Adrenal gland (tissue), 12 donors: Measurements from ENCODE around the gene CANX. TPM values are rescaled to one million over a fixed set of nuclear protein-coding genes. Genes with fewer than 3 reads are reported as not detected.
"Not testable (repeated sequence)": the region's sequence is repeated elsewhere in the genome, so short reads cannot be mapped to it uniquely, and the experiment has no call there.

ENCODE experiments used
- DNase-seq, 7 donors: peaks; one replicate each; pipeline ENCODE4 v3.0.0-alpha.2; 2019 to 2020
- H3K27ac ChIP-seq, 5 donors: fragments of 200-600 bp; sonication (generic) in 4 of 5; 1 replicate in 3 of 5; 2 replicates in 2 of 5; pipeline versions ENCODE4 v1.5.1 to v1.8.0; 2016 to 2020; ENCODE audit warnings: mild to moderate bottlenecking in 1 of 5
- H3K27me3 ChIP-seq: fragments of 200-600 bp; 2 replicates; pipeline ENCODE4 v1.8.0; 2021
- H3K36me3 ChIP-seq, 2 donors: fragments of 200-600 bp; replicated peaks in 1 of 2; 1 replicate in 1 of 2; 2 replicates in 1 of 2; pipeline versions ENCODE4 v1.5.1 to v1.8.0; 2018 to 2022
- H3K4me1 ChIP-seq, 2 donors: fragments of 200-600 bp; replicated peaks in 1 of 2; 1 replicate in 1 of 2; 2 replicates in 1 of 2; pipeline versions ENCODE4 v1.5.1 to v1.8.0; 2018 to 2021
- H3K4me3 ChIP-seq, 4 donors: fragments of 200-600 bp; sonication (generic) in 3 of 4; one replicate each; pipeline ENCODE4 v1.5.1; 2016 to 2018
- H3K9me3 ChIP-seq, 3 donors: fragments of 200-600 bp; sonication (generic) in 1 of 3; replicated peaks in 1 of 3; 1 replicate in 2 of 3; 2 replicates in 1 of 3; pipeline versions ENCODE4 v1.5.1 to v1.8.0; 2016 to 2021
- CTCF ChIP-seq, 6 experiments: fragments of 450-650 bp in 4 of 6; fragments of 200-600 bp in 2 of 6; sonication (generic) in 1 of 6; IDR thresholded peaks; 1 replicate in 5 of 6; 2 replicates in 1 of 6; pipeline versions ENCODE4 v1.5.1 to v1.8.0; 2016 to 2021; ENCODE audit warnings: antibody characterized with exemption in 6 of 6, mild to moderate bottlenecking in 2 of 6, moderate library complexity in 1 of 6
- POLR2A ChIP-seq, 2 donors: fragments of 450-650 bp; IDR thresholded peaks; one replicate each; pipeline ENCODE4 v1.6.1; 2017; ENCODE audit warnings: antibody characterized with exemption in 2 of 2, mild to moderate bottlenecking in 2 of 2, moderate library complexity in 1 of 2
- WGBS, 4 donors: extraction: QIAGEN DNeasy Blood & Tissue Kit in 2 of 4; methylation state at CpG; one replicate each; pipeline versions ENCODE4 v1.1.5 to v1.1.7; 2013 to 2017; 5-methylcytosine and 5-hydroxymethylcytosine counted together
- intact Hi-C, 2 donors: fragments of 100-400 bp; cut with DNase I; formaldehyde crosslinking; loops; one replicate each; pipeline versions ENCODE4 v1.14.1 to v1.15.0; 2022 to 2023
- polyA plus RNA-seq, 3 donors: library from polyadenylated mRNA; stranded (reverse); fragments of 200-250 nt in 2 of 3; fragments of 350-450 nt in 1 of 3; fragmentation: Illumina TruSeq in 1 of 3; extraction: RNeasy Lipid Tissue Mini Kit (QIAGEN cat#74804) in 1 of 3; gene quantifications; one replicate each; pipeline ENCODE4 v1.2.3, GENCODE V29; 2013 to 2014
- total RNA-seq, 9 donors: library from RNA; depleted of rRNA in 4 of 9; stranded (reverse); fragments of >200 nt in 4 of 9; fragments of 120-200 nt in 1 of 9; fragmentation: NEBNext Ultra II Directional in 1 of 9; extraction: Animal tissue kit (Norgen Biotek cat#: 25700) in 1 of 9; gene quantifications; one replicate each; pipeline versions ENCODE4 v1.1.0 to v1.2.4, GENCODE V29; 2013 to 2023
- donor health status: healthy with polysubstance abuse.
- donor health status: Bipolar disorder and iron deficiency.
- donor health status: DM: yes; HTN: yes; CAD: no.
- donor health status: DM: no; HTN: no; CAD: no.
- donor health status: DM: no; HTN: no; CAD: no.
- donor health status: DM: yes; HTN: yes; CAD: no.

Gene CANX
- total and polyA plus RNA-seq, 12 donors = 80.0 to 1,022 (median 394) TPM

GRCh38 chr5:179732918-179733771 is 34.4 kb downstream of the CANX start:
- 0% methylated on average over 11 to 101 of the region's 101 CpGs for WGBS, 4 donors
- peak; percentile 49 to 71 (median 56) for DNase-seq
- intact Hi-C loops = no loop called here
- no peaks in the 10 kb centered on the region for H3K27me3 ChIP-seq
- H3K27ac ChIP-seq = peak overlapping the region; percentile 83 to 99 (median 94)
- peak in 1 of 6 experiments; percentile 8 for TF ChIP-seq CTCF (IDR thresholded peaks at IDR 0.05)
- peak in 1 of 2 donors; percentile 47 for TF ChIP-seq POLR2A (IDR thresholded peaks at IDR 0.05)
- no peaks in the 10 kb centered on the region for H3K9me3 ChIP-seq
- peaks cover 0 to 27% of the 10 kb centered on the region in 2 donors for H3K36me3 ChIP-seq
- H3K4me1 ChIP-seq = peaks cover 40 to 58% of the 10 kb centered on the region in 2 donors
- H3K4me3 ChIP-seq = peak overlapping the region; percentile 37 to 82 (median 64)

- H3K4me3 ChIP-seq = peak overlapping the region; percentile 12 to 79 (median 40)
- DNase-seq = no peak
- H3K27ac ChIP-seq = peak overlapping the region in 4 of 5 donors; percentile 94 to 99 (median 96)
- no peaks in the 10 kb centered on the region for H3K27me3 ChIP-seq
- WGBS, 4 donors = 0% methylated on average over 2 of the region's 2 CpGs
- no peak for TF ChIP-seq CTCF (IDR thresholded peaks at IDR 0.05)
- no peak for TF ChIP-seq POLR2A (IDR thresholded peaks at IDR 0.05)
- intact Hi-C loops = no loop called here
- H3K9me3 ChIP-seq = no peaks in the 10 kb centered on the region
- H3K36me3 ChIP-seq = peaks cover 0 to 21% of the 10 kb centered on the region in 2 donors
- peaks cover 40 to 64% of the 10 kb centered on the region in 2 donors for H3K4me1 ChIP-seq
Observed at GRCh38 chr5:179733772-179734126, 35.0 kb downstream of the CANX start.

GRCh38 chr5:179734536-179735164 is 35.9 kb downstream of the CANX start:
- peaks cover 40 to 64% of the 10 kb centered on the region in 2 donors for H3K4me1 ChIP-seq
- peaks cover 0 to 12% of the 10 kb centered on the region in 2 donors for H3K36me3 ChIP-seq
- peak overlapping the region in 1 of 4 donors; percentile 79 for H3K4me3 ChIP-seq
- no peaks in the 10 kb centered on the region for H3K27me3 ChIP-seq
- DNase-seq = peak in 1 of 7 donors; percentile 19
- intact Hi-C loops = no loop called here
- TF ChIP-seq POLR2A (IDR thresholded peaks at IDR 0.05) (no peak), CTCF (IDR thresholded peaks at IDR 0.05) (no peak)
- peak overlapping the region in 3 of 5 donors; percentile 94 to 99 (median 97) for H3K27ac ChIP-seq
- WGBS, 4 donors = 66 to 72% (median 71%) methylated on average over 12 of the region's 12 CpGs
- H3K9me3 ChIP-seq = no peaks in the 10 kb centered on the region

GRCh38 chr5:179738742-179739141 is 40.0 kb downstream of the CANX start:
- Histone ChIP-seq H3K36me3 (no peaks in the 10 kb centered on the region), H3K9me3 (no peaks in the 10 kb centered on the region), H3K27me3 (no peaks in the 10 kb centered on the region), H3K27ac (no peak overlapping the region), H3K4me3 (no peak overlapping the region), H3K4me1 (peaks cover 33 to 51% of the 10 kb centered on the region in 2 donors)
- intact Hi-C loops = no loop called here
- TF ChIP-seq CTCF (IDR thresholded peaks at IDR 0.05) = no peak
- WGBS, 4 donors = 84 to 95% (median 90%) methylated on average over 4 of the region's 4 CpGs
- DNase-seq = no peak

- H3K4me3 ChIP-seq, H3K4me1 ChIP-seq, DNase-seq, H3K27me3 ChIP-seq, intact Hi-C loops, H3K36me3 ChIP-seq, H3K9me3 ChIP-seq, H3K27ac ChIP-seq: not testable (repeated sequence)
- 86 to 95% (median 93%) methylated on average over 7 of the region's 7 CpGs for WGBS, 4 donors
Observed at GRCh38 chr5:179744106-179744505, 45.3 kb downstream of the CANX start.
